Measurements from ENCODE around the gene CYSLTR2. TPM values are rescaled to one million over a fixed set of nuclear protein-coding genes. Genes with fewer than 3 reads are reported as not detected.
"Not testable (repeated sequence)": the region's sequence is repeated elsewhere in the genome, so short reads cannot be mapped to it uniquely, and the experiment has no call there.

The CYSLTR2 gene
- total and polyA plus RNA-seq, 12 donors: 0.50 to 41.6 (median 12.8) TPM

DNA sequence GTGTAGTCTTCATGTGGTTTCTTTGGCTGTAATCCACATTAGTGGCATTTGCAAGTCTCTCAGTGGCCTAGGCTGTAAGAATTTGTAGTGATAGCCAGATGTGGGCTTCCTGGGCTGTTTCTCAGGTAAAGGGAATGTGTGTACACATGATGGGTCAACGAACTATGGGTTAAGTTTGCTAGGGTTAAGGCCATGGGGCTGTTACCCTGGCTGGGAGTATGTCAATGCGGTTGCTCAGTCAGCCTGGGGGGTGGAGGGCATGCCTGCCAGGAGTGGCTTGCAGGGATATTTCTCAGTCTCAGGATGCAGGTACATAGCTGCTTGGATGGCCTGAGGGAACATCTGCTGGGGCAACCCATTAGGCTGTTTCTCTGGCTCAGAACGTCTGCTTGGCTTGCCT is 13.4 kb downstream of the CYSLTR2 start:
- Histone ChIP-seq H3K9me3 (replicated peaks in 1 of 3) (peaks cover 0 to 13% (median 0%) of the 10 kb centered on the region in 3 donors), H3K27ac (no peak overlapping the region), H3K4me1 (replicated peaks in 1 of 2) (no peaks in the 10 kb centered on the region), H3K27me3 (no peaks in the 10 kb centered on the region), H3K4me3 (no peak overlapping the region), H3K36me3 (replicated peaks in 1 of 2) (no peaks in the 10 kb centered on the region)
- TF ChIP-seq, protein P1, sequence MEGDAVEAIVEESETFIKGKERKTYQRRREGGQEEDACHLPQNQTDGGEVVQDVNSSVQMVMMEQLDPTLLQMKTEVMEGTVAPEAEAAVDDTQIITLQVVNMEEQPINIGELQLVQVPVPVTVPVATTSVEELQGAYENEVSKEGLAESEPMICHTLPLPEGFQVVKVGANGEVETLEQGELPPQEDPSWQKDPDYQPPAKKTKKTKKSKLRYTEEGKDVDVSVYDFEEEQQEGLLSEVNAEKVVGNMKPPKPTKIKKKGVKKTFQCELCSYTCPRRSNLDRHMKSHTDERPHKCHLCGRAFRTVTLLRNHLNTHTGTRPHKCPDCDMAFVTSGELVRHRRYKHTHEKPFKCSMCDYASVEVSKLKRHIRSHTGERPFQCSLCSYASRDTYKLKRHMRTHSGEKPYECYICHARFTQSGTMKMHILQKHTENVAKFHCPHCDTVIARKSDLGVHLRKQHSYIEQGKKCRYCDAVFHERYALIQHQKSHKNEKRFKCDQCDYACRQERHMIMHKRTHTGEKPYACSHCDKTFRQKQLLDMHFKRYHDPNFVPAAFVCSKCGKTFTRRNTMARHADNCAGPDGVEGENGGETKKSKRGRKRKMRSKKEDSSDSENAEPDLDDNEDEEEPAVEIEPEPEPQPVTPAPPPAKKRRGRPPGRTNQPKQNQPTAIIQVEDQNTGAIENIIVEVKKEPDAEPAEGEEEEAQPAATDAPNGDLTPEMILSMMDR (IDR thresholded peaks at IDR 0.05): no peak
- TF ChIP-seq POLR2A (IDR thresholded peaks at IDR 0.05): no peak
- WGBS, 4 donors: 71 to 86% (median 79%) methylated on average over 2 to 3 of the region's 3 CpGs
- no peak for DNase-seq
- intact Hi-C loops (cut with DNase I): loop anchor here in 1 of 2 donors (10.0 kb wide), 1 partner anchor 58 kb away; no protein-coding TSS in a partner anchor

DNA sequence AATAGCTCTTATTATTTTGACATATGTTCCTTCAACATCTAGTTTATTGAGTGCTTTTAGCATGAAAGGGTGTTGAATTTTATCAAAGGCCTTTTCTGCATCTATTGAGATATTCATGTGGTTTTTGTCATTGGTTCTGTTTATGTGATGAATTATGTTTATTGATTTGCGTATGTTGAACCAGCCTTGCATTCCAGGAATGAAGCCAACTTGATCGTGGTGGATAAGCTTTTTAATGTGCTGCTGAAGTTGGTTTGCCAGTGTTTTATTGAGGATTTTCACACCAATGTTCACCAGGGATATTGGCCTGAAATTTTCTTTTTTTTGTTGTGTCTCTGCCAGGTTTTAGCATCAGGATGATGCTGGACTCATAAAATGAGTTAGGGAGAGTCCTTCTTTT is 17.7 kb downstream of the CYSLTR2 start:
- H3K4me1 ChIP-seq (replicated peaks in 1 of 2); DNase-seq; H3K27me3 ChIP-seq; H3K36me3 ChIP-seq (replicated peaks in 1 of 2); H3K9me3 ChIP-seq (replicated peaks in 1 of 3); H3K27ac ChIP-seq; intact Hi-C loops (cut with DNase I); H3K4me3 ChIP-seq: not testable (repeated sequence)
- 70 to 82% (median 78%) methylated on average over 2 of the region's 2 CpGs for WGBS, 4 donors

DNA sequence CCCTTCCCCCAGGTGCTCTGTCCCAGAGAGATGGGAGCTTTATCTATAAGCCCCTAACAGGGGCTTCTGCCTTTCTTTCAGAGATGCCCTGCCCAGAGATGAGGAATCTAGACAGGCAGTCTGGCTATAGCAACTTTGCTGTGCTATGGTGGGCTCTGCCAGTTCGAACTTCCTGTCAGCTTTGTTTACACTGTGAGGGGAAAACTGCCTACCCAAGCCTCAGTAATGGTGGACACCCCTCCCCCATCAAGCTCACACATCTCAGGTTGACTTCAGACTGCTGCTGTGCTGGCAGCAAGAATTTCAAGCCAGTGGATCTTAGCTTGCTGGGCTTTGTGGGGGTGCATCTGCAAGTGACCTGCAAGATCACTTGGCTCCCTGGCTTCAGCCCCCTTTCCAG is 21.5 kb downstream of the CYSLTR2 start:
- TF ChIP-seq, protein P1 (IDR thresholded peaks at IDR 0.05): no peak
- TF ChIP-seq POLR2A (IDR thresholded peaks at IDR 0.05): no peak
- DNase-seq: no peak
- 66 to 100% (median 70%) methylated on average over 1 of the region's 1 CpG for WGBS, 4 donors

DNA sequence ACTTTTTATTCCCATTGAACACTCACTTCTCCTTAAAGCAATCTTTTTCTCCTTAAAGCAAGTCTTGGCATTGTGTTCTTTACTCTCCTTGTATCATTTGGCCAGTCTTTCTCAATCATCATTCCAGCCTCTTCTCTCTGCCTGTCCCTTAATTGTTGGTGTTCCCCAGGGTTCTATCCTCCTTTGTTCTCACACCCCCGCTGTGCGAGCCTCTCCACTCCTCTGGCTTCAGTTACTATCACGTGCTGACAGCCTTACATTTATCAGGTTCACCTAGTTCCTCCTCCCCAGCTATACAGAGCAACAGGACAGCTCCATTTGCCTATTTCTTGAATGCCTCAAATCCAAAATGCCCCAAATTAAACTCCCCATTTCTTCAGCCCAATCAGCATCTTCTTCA is 24.6 kb downstream of the CYSLTR2 start:
- intact Hi-C loops (cut with DNase I): no loop called here
- Histone ChIP-seq H3K4me1 (replicated peaks in 1 of 2) (peaks cover 0 to 2% of the 10 kb centered on the region in 2 donors), H3K36me3 (replicated peaks in 1 of 2) (no peaks in the 10 kb centered on the region), H3K4me3 (no peak overlapping the region), H3K27me3 (no peaks in the 10 kb centered on the region), H3K27ac (no peak overlapping the region), H3K9me3 (replicated peaks in 1 of 3) (no peaks in the 10 kb centered on the region)
- no peak for TF ChIP-seq POLR2A (IDR thresholded peaks at IDR 0.05)
- TF ChIP-seq, protein P1 (IDR thresholded peaks at IDR 0.05): no peak
- 79 to 88% (median 84%) methylated on average over 3 of the region's 3 CpGs for whole genome bisulfite sequencing, 4 donors
- DNase-seq: no peak

More for the DNA sequence above, 21.5 kb downstream of the CYSLTR2 start:
- Histone ChIP-seq H3K27ac (no peak overlapping the region), H3K4me3 (no peak overlapping the region), H3K9me3 (replicated peaks in 1 of 3) (no peaks in the 10 kb centered on the region), H3K4me1 (replicated peaks in 1 of 2) (peaks cover 0 to 2% of the 10 kb centered on the region in 2 donors), H3K27me3 (no peaks in the 10 kb centered on the region), H3K36me3 (replicated peaks in 1 of 2) (no peaks in the 10 kb centered on the region)
- intact Hi-C loops (cut with DNase I): no loop called here

DNA sequence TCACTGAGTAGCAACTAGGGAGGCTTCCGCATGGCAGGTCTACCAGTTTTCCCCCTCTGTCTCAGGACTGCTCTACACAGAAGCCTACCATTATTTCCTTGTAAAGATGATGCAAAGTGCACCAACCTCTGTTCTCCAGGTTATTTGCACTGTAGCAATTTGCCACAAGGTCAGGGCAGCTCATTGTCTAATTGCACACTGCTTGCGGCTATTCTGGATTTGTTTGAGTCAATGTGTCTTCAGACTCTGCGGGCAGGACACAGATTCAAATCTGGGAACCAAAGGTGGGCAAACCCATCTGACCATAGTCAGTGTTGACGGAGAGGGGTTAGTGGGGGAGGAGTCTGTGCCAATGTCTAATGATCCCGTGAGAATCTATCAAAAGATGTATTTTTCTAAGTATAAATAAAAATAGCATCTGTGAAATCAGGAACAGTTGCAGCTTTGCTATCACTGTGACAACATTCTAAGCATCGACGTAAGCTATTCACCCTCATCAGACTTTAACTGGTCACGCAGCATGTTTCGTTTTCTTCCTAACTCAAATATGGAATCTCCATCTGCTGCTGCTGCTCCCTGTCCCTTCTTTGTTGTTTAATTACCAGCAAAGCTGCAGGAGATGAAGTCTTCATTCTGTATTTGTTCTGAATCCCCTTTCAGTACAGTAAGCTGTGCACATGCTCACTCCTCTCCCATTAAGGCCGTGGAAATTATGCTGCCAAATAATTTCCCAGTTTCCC is 26.4 kb downstream of the CYSLTR2 start:
- H3K4me3 ChIP-seq: no peak overlapping the region
- no peaks in the 10 kb centered on the region for H3K9me3 ChIP-seq (replicated peaks in 1 of 3)
- H3K36me3 ChIP-seq (replicated peaks in 1 of 2): no peaks in the 10 kb centered on the region
- intact Hi-C loops (cut with DNase I): no loop called here
- peaks cover 0 to 2% of the 10 kb centered on the region in 2 donors for H3K4me1 ChIP-seq (replicated peaks in 1 of 2)
- 89 to 93% (median 92%) methylated on average over 10 of the region's 10 CpGs for WGBS, 4 donors
- DNase-seq: no peak
- H3K27ac ChIP-seq: no peak overlapping the region
- H3K27me3 ChIP-seq: no peaks in the 10 kb centered on the region
- TF ChIP-seq, protein P1 (IDR thresholded peaks at IDR 0.05): no peak
- TF ChIP-seq POLR2A (IDR thresholded peaks at IDR 0.05): no peak

Data from adrenal gland (tissue), 12 donors.